GM10847 (cell line): Measurements from ENCODE around the gene COP1.
A peak's percentile ranks its signal among the peaks of the same experiment; 100 is the strongest.

Source experiments
- POLR2A ChIP-seq: IDR thresholded peaks from 2 replicates; pipeline ENCODE4 v1.6.1; 2011; ENCODE audit not compliant: insufficient read length; ENCODE audit errors: extremely low read depth

Gene COP1

DNA sequence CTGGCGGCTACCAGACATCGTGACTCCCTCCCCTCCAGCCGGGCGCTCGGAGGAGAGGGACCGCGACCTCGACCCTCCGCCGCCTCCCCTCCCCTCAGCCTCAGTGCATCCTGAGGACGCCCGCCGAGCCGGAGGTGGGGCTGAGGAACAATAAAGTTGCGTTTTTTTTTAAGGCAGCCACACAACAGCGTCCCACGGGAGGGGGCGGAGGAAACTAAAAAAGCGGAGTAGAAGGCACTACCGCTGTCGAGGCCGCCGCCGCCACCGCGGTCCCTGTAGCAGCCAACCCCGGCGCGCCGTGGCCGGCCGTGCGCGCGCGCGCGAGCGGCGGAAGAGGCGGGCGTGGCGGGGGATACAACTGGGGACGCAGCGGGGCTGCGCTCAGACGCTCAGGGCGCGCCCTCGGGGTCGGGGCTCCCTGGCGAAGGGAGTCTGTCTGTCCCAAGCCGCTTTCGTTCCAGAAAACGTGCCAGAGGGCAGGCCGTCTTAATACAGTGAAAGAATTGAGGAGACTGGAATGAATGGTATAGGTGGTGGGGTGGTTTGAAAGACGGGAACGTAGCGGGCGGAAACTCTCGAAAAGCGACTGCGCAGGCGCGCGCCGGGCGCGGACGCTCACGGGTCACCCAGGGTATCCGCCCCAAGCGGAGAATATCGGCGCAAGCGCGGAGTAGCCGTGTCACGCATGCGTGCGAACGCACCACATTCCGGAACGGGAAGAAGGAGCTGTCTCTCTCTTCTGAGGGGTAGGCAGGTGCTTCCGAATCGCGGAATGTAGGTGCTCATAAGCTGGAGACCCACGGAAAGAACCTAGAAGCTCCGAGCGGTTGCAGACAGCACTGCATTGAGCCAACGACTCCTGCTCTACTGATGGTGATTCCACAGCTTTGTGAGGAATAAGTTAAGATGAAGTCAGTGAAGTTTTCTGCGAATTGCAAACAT lies at the start of gene COP1:
TSS of gene COP1 (minus strand) at position 326 of the 942 bp plus-strand sequence. CDS start at position 18, 308 bp downstream.
- TF ChIP-seq POLR2A: peak; percentile 86

GRCh38 chr1:176252191-176252590 lies 45.1 kb upstream of the COP1 start:
- TF ChIP-seq POLR2A: no peak

DNA sequence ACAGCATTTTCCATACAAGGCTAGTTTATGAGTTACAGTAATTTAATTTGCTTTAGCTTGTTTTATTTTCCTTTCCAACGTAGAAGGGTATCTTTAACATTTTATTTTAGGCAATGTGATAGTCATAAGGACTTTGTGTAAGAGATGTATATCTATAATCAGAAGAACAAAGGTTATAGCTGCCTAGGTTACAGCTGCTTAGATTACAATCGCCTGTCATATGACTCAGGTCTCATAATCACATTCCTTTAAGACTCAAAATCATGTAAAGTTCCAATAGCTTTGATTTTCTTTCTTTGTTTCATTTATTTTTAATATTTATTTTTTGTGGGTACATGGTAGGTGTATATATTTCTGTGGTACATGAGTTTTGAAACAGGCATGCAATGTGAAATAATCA lies 37.8 kb upstream of the COP1 start:
- no peak for TF ChIP-seq POLR2A

GRCh38 chr1:176243746-176244145 lies 36.7 kb upstream of the COP1 start:
- TF ChIP-seq POLR2A: no peak

DNA sequence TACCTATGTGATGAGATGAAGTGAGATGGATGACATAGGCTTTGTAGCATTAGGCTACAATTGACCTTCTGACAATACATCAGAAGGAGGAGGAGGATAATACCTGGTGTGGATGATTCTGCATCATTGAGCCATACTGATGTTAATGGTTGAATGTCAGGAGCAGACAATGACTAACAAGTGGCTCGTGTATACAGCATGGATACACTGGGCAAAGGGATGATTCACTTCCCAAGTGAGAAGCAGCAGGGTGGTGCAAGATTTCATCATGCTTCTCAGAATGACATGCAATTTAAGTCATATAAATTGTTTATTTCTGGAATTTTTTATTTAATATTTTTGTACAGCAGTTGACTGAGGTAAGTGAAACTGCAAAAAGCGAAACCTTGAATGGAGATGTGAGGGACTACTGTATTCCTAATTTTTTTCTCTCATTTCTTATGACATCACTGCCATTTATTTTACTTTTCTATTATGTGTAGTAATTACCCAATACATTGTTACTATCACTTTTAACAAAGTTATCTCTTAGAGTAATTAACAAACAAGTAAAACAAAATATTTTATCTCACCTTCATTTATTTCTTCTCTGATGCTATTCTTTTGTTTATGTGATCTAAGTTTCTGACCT lies 34.4 kb upstream of the COP1 start:
- TF ChIP-seq POLR2A: no peak

DNA sequence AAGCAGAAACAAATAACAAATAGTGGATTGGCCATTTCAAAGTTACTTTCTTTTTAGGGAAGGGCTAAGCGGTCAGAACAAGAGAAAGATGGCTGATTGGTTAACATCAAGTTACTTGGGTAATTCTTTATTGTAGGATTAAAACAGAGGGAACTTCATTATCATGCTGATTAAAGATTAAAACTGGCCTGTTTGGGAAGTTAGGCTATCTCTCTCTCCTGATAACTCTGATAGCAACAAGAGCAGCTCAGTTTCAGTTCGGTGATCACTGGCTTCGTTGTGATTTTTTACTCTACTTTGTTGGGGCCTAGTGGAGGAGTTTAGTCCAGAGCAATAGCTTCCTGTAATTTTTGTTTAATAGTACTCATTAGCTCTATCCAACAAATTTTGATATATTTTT lies 20.5 kb upstream of the COP1 start:
- TF ChIP-seq POLR2A: no peak

DNA sequence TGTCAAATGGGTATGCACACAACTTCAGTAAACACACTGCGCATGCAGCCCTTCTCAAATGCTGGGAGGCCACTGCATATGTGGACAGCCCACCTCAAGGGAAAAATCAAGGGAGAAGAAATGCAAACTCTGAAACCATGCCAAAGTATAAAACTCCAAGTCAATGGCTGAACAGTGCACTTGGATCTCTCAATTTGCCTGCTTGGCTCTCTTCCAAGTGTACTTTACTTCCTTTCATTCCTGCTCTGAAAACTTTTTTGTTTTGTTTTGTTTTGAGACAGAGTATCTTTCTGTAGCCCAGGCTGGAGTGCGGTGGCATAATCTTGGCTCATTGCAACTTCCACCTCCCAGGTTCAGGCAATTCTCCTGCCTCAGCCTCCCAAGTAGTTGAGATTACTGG lies 18.8 kb upstream of the COP1 start:
- no peak for TF ChIP-seq POLR2A

- TF ChIP-seq POLR2A: no peak
Measured at GRCh38 chr1:176225479-176225875, 18.4 kb upstream of the COP1 start.

- TF ChIP-seq POLR2A: no peak
Measured at GRCh38 chr1:176222196-176222595, 15.1 kb upstream of the COP1 start.

- TF ChIP-seq POLR2A: no peak
Measured at GRCh38 chr1:176220100-176220689, 13.1 kb upstream of the COP1 start.

- no peak for TF ChIP-seq POLR2A
Measured at GRCh38 chr1:176217461-176218099, 10.5 kb upstream of the COP1 start.

GRCh38 chr1:176216031-176216430 lies 8.9 kb upstream of the COP1 start:
- no peak for TF ChIP-seq POLR2A

GRCh38 chr1:176211396-176212165 lies 4.5 kb upstream of the COP1 start:
- no peak for TF ChIP-seq POLR2A

GRCh38 chr1:176208034-176208433 lies 948 bp upstream of the COP1 start:
- TF ChIP-seq POLR2A: no peak
